GM21390 (cell line): ENCODE results near the gene FN1.

Experiments
- ATAC-seq: cut with Tn5 transposase; IDR thresholded peaks from one replicate; pipeline ENCODE4 v1.9.1; 2021; ENCODE audit not compliant: unreplicated experiment

Gene FN1

DNA sequence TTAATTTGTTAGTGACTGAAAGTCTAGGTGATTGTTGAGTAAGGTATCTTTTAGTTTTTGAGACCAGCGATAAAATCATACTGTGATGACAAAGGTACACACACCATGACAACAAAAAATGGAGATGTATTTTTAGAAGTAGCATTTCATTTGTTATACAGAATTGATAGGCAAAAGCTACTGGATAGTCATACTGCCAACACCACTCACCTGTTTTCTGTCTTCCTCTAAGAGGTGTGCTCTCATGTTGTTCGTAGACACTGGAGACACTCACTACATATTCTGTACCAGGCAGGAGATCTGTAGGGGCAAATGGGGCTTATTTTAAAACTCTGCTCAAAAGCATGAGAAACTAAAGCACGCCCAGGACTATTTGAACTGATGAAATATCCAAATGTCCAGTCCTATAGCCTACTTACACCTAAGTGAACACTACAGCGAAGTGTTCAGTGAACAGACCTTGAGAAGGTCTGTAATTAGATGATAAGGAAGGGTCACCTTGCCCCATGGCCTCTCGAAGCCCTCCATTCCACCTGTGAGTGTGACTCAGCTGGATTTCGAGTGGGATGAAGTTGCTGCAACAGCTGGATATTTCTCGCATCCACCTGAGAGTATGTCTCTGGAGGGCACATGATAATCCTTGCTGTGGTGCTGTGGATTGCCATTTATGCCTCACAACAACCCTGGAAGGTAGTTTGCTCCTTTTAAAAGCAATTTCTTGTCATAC is 47.7 kb downstream of the FN1 start:
- ATAC-seq = no peak

DNA sequence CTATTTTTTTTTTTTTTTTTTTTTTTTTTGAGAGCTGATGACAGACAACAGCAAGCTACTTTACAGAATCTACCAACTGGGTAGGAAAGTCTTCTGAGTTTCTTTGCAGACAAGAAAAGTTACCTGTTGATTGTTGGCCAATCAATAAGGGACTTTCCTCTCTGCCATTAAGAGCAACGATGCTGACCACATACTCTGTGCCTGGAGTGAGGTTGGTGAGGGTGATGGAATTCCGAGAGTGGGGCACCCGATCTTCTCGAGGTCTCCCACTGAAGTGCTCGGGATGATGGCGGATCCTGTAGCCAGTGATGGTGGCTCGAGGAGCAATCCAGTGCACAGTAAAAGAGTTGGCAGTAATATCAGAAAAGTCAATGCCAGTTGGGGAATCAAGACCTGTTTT is 49.3 kb downstream of the FN1 start:
- ATAC-seq = no peak

DNA sequence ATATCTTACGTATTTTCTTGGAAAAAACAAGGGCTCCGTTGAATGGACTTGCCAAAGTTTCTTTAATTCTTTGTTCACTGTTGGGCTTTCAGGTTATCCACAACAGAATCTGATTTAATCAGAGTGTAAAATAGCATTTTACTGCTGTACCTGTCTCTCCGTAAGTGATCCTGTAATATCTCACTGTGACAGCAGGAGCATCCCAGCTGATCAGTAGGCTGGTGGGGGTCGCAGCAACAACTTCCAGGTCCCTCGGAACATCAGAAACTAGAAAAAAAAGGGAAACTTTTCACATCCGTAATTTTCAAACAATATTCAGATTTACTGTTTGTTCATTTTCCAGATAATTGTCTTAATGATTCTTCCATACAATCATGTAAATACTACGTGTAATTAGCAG is 51.2 kb downstream of the FN1 start:
- ATAC-seq = no peak

DNA sequence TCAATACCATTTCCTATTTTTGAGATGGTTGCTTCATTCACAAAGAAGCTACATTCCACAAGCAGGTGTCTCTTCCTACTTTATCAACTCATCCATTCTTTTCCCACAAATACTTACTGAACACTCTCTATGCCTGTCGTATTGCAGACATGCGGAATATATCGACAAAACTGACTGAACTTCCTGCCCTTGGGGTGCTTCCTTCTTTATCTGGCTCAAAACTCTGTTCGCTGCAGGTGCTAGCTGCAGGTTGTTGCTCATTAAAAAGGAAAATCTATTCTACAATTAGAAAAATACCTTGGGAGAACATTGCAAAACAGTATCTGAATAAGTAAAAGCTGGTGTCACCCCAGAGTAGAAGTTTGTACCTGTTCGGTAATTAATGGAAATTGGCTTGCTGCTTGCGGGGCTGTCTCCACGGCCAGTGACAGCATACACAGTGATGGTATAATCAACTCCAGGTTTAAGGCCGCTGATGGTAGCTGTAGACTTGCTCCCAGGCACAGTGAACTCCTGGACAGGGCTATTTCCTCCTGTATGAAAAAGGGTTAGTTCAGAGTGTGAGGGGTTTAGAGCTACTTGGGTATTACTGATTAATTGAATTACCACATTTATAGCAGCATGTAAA is 52.1 kb downstream of the FN1 start:
- no peak for ATAC-seq

DNA sequence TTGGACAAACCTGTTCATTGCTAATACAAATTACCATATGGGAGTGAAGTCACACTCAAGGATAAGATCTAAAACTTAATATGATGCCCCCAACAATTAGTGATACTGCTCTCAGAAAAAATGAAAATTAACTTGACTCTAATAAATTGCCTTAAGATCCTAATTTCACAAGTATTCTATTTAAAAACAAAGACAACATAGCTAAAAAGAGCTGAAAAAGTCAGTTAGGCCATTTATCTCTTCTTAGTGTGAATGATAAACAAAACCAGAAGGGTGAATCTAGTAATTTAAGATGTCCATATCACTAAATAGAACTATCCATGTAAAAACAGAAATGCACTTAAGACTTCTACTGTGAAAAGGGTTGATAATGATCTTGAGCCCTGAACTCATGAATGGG is 53.4 kb downstream of the FN1 start:
- no peak for ATAC-seq

DNA sequence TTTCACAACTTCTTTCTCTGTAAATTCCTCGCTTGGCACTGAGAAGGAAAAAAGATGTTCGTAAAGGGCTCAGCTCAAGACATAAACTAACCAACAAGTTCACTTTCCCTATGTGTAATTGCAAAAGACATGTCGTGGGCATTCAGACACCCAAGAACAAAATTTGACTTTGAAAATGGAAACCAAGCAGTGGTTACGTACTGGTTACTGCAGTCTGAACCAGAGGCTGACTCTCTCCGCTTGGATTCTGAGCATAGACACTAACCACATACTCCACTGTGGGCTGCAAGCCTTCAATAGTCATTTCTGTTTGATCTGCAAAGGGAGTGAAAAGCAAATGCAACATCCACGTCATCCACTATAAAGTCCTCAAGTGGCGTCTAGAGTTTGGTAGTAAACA is 53.9 kb downstream of the FN1 start:
- ATAC-seq = no peak

DNA sequence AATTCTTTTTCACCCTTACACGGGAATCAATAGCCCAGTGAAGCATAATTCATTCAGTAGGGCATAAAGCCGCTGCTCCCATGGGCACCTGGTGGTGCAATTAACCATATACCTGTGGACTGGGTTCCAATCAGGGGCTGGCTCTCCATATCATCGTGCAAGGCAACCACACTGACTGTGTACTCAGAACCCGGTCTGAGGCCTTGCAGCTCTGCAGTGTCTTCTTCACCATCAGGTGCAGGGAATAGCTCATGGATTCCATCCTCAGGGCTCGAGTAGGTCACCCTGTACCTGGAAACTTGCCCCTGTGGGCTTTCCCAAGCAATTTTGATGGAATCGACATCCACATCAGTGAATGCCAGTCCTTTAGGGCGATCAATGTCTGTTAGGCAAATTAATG is 55.2 kb downstream of the FN1 start:
- ATAC-seq = no peak

DNA sequence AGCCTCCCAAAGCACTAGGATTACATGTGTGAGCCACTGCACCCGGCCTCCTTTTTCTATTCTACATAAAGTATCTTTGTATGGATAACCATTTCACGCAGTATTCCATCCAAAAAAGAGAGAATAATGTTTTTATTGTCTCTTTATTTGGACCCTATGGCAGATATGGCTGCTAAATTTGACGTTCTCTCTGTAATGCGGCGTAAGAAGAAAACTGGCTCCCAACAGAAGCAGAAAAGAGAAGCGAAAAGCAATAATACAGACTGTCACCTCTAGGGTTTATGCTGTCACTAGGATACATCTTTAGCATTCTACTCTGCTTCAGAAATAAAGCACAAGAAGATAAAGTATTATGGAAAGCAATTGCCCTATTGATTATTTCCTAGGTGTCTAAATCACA is 55.9 kb downstream of the FN1 start:
- ATAC-seq = no peak

DNA sequence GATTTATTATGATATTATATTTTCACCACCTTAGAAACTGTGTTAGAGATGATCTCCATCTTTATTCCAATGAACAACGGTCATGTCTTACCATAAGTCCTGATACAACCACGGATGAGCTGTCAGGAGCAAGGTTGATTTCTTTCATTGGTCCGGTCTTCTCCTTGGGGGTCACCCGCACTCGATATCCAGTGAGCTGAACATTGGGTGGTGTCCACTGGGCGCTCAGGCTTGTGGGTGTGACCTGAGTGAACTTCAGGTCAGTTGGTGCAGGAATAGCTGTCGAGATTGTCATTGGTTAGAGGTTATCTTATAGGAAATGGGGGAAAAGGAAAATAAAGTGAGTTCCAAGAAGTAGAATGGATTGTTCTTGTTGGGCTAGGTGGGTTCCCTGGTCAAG is 56.8 kb downstream of the FN1 start:
- no peak for ATAC-seq

DNA sequence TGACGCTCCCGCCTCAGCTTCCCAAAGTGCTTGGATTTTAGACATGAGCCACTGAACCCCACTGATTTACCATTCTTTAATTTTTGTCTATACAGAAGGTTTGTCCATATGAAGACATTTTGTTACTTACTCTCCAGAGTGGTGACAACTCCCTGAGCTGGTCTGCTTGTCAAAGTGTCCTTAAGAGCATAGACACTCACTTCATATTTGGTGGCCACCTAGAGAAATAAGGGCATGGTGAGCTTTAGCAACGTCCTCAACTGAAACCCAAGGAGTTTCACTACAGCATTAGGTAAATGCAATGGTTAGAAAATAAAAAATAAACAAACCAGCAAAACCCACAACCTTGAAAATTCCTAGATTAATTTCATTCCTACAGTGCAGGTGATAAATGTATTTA is 57.8 kb downstream of the FN1 start:
- no peak for ATAC-seq

DNA sequence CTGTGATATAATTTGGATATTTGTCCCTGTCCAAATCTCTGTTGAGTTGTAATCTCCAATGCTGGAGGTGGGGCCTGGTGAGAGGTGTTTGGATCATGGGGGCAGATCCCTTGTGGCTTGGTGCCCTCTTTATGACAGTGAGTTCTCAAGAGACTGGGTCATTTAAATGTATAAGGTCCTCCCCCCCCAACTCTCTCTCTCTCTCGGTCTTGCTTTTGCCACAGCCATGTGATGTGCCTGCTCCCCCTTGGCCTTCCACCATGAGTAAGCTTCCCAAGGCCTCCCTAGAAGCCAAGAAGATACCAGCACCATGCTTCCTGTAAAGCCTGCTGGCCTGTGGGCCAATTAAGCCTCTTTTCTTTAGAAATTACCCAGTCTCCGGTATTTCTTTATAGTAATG is 58.6 kb downstream of the FN1 start:
- ATAC-seq = no peak

DNA sequence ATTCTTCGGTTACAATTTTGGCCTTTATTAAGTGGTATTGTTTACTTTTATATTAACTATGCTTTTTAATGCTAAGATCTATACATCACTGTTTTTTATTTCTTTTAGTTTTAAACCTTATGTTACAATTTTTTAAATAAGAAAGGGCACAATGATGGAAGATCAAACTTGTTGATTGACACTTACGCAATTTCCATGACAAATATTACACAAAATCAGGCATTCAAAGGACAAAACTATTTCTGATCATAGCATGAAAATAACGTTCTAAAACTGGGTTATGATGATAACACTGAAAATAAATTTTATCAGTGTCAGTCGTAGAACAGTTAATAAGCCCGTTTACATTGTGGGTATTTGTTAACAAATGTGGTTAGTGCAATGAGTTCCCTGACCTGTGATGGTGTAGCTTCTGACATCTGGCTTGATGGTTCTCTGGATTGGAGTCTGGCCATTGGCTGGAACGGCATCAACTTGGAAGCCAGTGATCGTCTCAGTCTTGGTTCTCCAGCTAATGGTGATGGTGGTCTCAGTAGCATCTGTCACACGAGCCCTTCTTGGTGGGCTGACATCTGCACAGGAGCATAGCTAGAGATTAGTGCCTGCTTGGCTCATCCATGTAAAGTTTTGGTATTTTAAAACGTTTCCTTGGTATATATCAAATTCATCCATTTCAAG is 59.6 kb downstream of the FN1 start:
- no peak for ATAC-seq

DNA sequence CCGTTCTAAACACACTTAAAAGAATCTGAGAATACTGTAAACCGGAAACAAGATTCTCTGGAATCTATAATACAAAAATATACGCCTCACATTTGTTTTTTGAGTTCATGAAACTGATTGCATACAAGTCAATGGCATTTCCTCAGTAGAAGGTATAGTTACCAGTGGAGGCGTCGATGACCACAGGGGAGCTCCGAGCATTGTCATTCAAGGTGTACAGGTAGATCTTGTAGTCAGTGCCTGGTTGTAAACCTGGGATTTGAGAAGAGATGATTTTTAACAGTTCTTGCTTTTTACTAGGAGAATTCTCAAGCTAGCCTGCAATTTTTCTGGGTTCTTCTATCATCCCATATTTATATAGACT is 60.4 kb downstream of the FN1 start:
- no peak for ATAC-seq

DNA sequence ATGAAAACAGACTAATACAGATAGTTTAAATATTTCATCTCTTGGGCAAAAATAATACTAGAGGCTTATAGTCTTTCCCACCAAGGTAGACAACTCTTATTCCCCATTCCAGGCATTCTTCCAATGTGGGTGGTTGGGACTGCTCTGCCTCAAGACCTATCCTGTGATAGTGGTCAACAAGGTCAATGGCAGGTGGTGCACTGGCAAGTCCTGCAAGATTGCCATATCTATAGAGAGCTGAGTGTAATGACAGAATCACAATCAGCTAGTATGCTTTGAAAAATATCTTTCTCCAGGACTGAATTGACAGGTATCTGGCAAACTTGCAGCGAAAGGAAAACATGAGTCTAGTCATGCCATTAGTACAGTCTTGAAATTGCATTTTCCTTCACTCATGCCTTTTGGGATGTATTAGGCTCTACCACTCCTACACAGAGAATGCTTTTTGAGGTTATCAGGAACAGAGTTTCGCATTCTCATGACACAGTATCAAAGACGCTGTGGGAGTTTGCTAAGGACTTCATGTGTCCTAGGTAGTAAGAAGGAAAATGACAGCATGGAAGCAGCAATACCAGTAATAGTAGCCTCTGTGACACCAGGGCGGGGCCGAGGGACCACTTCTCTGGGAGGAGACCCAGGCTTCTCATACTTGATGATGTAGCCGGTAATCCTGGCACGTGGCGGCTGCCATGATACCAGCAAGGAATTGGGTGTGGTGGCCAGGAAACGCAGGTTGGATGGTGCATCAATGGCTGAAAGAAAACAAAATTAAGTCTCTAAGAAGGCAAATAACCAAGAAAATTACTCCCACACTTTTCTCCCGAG is 61.0 kb downstream of the FN1 start:
- ATAC-seq = no peak

DNA sequence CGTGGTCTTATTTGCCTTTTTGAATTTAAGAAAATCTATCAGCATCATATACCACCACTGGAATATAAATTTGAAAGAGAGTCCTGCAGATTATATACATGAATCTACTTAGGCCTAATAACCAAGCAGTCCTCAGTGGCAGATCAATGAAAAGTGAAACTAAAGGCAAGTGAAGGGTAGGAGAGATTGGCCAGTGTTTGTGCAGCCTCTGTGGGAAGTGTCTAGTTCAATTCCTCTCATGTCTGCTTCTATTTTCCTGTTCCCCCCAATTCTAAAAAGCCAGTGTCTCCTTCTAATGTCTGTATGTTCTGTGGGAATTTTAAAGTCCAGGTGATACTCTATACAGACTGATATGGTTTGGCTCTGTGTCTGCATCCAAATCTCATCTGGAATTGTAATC is 61.9 kb downstream of the FN1 start:
- ATAC-seq = no peak

DNA sequence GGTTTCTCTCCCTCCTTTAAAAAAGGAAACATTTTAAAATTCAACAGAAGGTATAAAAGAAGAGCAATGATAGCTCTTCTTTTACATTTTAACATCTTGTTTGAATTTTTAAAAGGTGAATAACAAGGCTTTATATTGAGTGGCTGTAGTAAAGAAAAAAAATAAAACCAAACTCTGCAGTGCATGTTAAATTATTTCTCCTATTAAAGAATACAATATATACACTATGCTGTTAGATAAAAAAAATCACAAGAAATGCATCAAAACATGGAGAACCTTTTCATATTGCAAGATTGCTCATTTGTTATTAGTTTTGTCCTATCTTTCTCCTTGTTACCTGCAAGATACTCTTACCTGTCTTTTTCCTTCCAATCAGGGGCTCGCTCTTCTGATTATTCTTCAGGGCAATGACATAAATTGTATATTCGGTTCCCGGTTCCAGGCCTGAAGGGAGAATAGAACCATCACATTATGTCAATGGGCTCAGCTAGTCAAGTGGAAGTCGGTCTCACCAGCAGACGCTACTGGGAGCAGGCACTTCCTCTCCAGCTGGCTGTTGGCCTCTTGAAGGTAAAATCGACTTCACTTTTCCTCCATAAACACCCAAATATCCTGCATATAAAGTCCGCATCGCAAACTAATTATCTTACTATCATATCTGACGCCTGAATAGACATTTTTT is 62.8 kb downstream of the FN1 start:
- no peak for ATAC-seq

DNA sequence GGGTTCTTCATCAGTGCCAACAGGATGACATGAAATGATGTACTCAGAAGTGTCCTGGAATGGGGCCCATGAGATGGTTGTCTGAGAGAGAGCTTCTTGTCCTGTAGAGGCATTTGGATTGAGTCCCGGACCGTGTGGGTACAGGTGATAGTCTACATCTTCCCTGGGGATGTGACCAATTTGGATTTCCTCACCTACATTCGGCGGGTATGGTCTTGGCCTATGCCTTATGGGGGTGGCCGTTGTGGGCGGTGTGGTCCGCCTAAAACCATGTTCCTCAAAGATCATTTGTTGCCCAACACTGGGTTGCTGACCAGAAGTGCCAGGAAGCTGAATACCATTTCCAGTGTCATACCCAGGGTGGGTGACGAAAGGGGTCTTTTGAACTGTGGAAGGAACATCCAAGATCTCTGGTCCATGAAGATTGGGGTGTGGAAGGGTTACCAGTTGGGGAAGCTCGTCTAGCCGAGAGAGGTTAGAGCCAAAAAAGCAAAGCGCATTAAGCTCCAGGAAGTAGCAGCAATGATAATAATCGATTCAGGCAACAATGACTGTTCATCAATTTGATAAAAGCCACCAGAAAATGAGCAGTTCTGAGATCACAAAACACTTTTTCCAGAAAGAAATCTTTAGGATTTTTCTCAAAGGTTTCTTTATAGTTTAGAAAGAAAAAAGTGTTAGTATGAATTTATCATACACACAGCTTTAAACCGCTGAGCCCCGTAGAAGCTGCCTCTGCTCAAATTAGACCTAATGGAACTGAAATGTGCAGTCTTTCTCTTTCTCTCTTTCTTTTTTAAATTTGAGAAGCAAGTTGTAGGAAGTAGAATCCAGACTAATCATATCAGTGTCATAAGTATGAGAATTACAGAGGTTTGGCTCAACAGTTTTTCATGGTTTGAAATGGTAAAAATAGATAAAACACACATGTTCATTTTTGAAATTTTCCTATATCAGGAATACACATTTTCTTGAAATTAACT is 63.7 kb downstream of the FN1 start:
- no peak for ATAC-seq

DNA sequence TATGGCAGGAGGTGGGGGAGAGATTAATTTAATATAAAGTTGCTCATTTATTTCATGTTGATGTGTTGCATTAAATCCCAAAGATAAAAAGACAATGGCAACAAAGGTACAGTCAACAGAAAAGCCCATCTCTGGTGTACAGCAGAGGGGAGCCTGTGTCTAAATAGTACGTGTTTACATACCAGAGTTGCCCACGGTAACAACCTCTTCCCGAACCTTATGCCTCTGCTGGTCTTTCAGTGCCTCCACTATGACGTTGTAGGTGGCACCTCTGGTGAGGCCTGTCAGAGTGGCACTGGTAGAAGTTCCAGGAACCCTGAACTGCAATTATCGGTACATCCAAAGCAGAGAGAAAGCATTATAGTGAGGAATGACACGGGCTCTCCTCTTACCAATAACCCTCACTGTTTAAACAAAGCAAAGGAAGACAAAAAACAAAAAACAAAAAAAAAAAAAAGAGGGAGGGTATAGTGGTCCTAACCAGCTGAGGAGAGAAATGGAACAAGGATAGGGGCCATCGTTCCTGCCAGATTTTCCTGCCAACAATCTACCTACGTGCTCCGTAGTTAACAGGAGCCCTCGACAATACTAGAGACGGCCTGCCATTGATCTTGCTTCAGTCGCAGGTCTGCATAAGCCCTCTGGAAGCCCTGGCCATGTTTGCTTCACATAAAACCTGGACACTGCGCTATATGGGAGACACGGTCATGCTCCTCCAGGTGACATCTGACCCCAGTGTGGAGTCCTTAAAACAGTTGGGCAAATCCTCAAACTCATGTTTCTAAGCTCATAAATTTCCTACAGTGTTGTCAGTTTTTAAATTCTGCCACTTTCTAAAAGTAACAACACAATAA is 65.5 kb downstream of the FN1 start:
- ATAC-seq = no peak

DNA sequence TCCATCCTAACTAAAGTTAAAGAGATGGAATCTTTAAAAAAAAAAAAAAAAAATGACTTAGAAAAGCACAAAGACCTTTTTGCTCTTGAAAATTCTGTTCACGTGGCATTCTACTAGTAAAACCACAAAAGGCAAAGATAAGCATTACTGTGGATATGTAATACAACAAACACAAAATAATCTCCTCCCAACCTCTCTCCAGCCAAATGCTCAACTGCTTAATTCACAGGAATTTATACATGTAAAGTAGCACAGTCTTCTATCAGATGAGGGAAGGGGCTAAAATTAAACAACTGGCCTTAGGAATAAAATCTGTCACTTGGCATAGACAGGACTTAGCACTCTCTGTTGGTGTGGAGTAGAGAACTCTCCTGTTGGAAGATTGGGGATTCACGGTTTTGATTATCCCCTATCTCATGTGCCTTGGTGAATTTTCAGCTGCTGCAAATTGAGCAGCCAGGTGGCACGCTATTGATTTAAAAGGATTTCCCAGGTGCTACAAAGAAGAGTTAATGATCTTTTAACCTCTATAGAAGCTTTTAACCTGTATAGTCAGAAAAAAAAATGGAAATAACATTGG is 66.6 kb downstream of the FN1 start:
- ATAC-seq = no peak
